ENCODE measurements around the gene SPOCK1.
A peak's percentile ranks its signal among the peaks of the same experiment; 100 is the strongest.

The SPOCK1 gene

GRCh38 chr5:137492331-137492730 lies 6.8 kb downstream of the SPOCK1 start:
- Histone ChIP-seq H3K4me1 (ENCODE audit: control insufficient read depth, insufficient read depth, low read length) (peaks cover 24% of the 10 kb centered on the region), H3K9ac (ENCODE audit: low read length) (no peak overlapping the region), H3K36me3 (ENCODE audit: control insufficient read depth, insufficient read depth, low read length, severe bottlenecking) (peaks cover 4% of the 10 kb centered on the region), H3K27me3 (replicated peaks; ENCODE audit: control insufficient read depth, insufficient read depth, low read length) (no peaks in the 10 kb centered on the region), H3K4me3 (ENCODE audit: low read length) (no peak overlapping the region), H3K9me3 (ENCODE audit: control insufficient read depth, low read length) (no peaks in the 10 kb centered on the region)
- DNase-seq (ENCODE audit: low read depth), result peak; percentile 52

- Histone ChIP-seq H3K4me1 (ENCODE audit: control insufficient read depth, insufficient read depth, low read length) (peaks cover 28% of the 10 kb centered on the region), H3K9me3 (ENCODE audit: control insufficient read depth, low read length) (no peaks in the 10 kb centered on the region), H3K4me3 (ENCODE audit: low read length) (no peak overlapping the region), H3K36me3 (ENCODE audit: control insufficient read depth, insufficient read depth, low read length, severe bottlenecking) (peaks cover 4% of the 10 kb centered on the region), H3K9ac (ENCODE audit: low read length) (no peak overlapping the region), H3K27me3 (replicated peaks; ENCODE audit: control insufficient read depth, insufficient read depth, low read length) (no peaks in the 10 kb centered on the region)
- DNase-seq (ENCODE audit: low read depth), result no peak
Observed at GRCh38 chr5:137491121-137491520, 8.0 kb downstream of the SPOCK1 start.

- no peaks in the 10 kb centered on the region for H3K9me3 ChIP-seq (ENCODE audit: control insufficient read depth, low read length)
- no peak for DNase-seq (ENCODE audit: low read depth)
- H3K4me3 ChIP-seq (ENCODE audit: low read length), result no peak overlapping the region
- H3K4me1 ChIP-seq (ENCODE audit: control insufficient read depth, insufficient read depth, low read length), result peaks cover 29% of the 10 kb centered on the region
- peaks cover 4% of the 10 kb centered on the region for H3K36me3 ChIP-seq (ENCODE audit: control insufficient read depth, insufficient read depth, low read length, severe bottlenecking)
- H3K9ac ChIP-seq (ENCODE audit: low read length), result no peak overlapping the region
- H3K27me3 ChIP-seq (replicated peaks; ENCODE audit: control insufficient read depth, insufficient read depth, low read length), result no peaks in the 10 kb centered on the region
Observed at GRCh38 chr5:137490591-137490990, 8.5 kb downstream of the SPOCK1 start.

- H3K36me3 ChIP-seq (ENCODE audit: control insufficient read depth, insufficient read depth, low read length, severe bottlenecking), result peaks cover 4% of the 10 kb centered on the region
- no peak overlapping the region for H3K9ac ChIP-seq (ENCODE audit: low read length)
- no peaks in the 10 kb centered on the region for H3K27me3 ChIP-seq (replicated peaks; ENCODE audit: control insufficient read depth, insufficient read depth, low read length)
- no peak for DNase-seq (ENCODE audit: low read depth)
- peaks cover 29% of the 10 kb centered on the region for H3K4me1 ChIP-seq (ENCODE audit: control insufficient read depth, insufficient read depth, low read length)
- H3K4me3 ChIP-seq (ENCODE audit: low read length), result no peak overlapping the region
- no peaks in the 10 kb centered on the region for H3K9me3 ChIP-seq (ENCODE audit: control insufficient read depth, low read length)
Observed at GRCh38 chr5:137488974-137489373, 10.2 kb downstream of the SPOCK1 start.

- no peak overlapping the region for H3K4me3 ChIP-seq (ENCODE audit: low read length)
- H3K36me3 ChIP-seq (ENCODE audit: control insufficient read depth, insufficient read depth, low read length, severe bottlenecking), result peaks cover 8% of the 10 kb centered on the region
- no peak for DNase-seq (ENCODE audit: low read depth)
- H3K4me1 ChIP-seq (ENCODE audit: control insufficient read depth, insufficient read depth, low read length), result peaks cover 29% of the 10 kb centered on the region
- H3K27me3 ChIP-seq (replicated peaks; ENCODE audit: control insufficient read depth, insufficient read depth, low read length), result no peaks in the 10 kb centered on the region
- H3K9me3 ChIP-seq (ENCODE audit: control insufficient read depth, low read length), result no peaks in the 10 kb centered on the region
- no peak overlapping the region for H3K9ac ChIP-seq (ENCODE audit: low read length)
Observed at GRCh38 chr5:137488516-137488915, 10.6 kb downstream of the SPOCK1 start.

GRCh38 chr5:137487600-137487999 lies 11.5 kb downstream of the SPOCK1 start:
- peak; percentile 63 for DNase-seq (ENCODE audit: low read depth)
- H3K27me3 ChIP-seq (replicated peaks; ENCODE audit: control insufficient read depth, insufficient read depth, low read length), result no peaks in the 10 kb centered on the region
- no peaks in the 10 kb centered on the region for H3K9me3 ChIP-seq (ENCODE audit: control insufficient read depth, low read length)
- peaks cover 7% of the 10 kb centered on the region for H3K36me3 ChIP-seq (ENCODE audit: control insufficient read depth, insufficient read depth, low read length, severe bottlenecking)
- peak overlapping the region; percentile 52 for H3K9ac ChIP-seq (ENCODE audit: low read length)
- peaks cover 29% of the 10 kb centered on the region for H3K4me1 ChIP-seq (ENCODE audit: control insufficient read depth, insufficient read depth, low read length)
- H3K4me3 ChIP-seq (ENCODE audit: low read length), result no peak overlapping the region

GRCh38 chr5:137486707-137487106 lies 12.4 kb downstream of the SPOCK1 start:
- Histone ChIP-seq H3K4me1 (ENCODE audit: control insufficient read depth, insufficient read depth, low read length) (peaks cover 29% of the 10 kb centered on the region), H3K4me3 (ENCODE audit: low read length) (no peak overlapping the region), H3K36me3 (ENCODE audit: control insufficient read depth, insufficient read depth, low read length, severe bottlenecking) (peaks cover 7% of the 10 kb centered on the region), H3K9me3 (ENCODE audit: control insufficient read depth, low read length) (no peaks in the 10 kb centered on the region), H3K27me3 (replicated peaks; ENCODE audit: control insufficient read depth, insufficient read depth, low read length) (no peaks in the 10 kb centered on the region), H3K9ac (ENCODE audit: low read length) (peak overlapping the region; percentile 52)
- peak; percentile 31 for DNase-seq (ENCODE audit: low read depth)

- no peak for DNase-seq (ENCODE audit: low read depth)
- peaks cover 6% of the 10 kb centered on the region for H3K4me1 ChIP-seq (ENCODE audit: control insufficient read depth, insufficient read depth, low read length)
- H3K9me3 ChIP-seq (ENCODE audit: control insufficient read depth, low read length), result no peaks in the 10 kb centered on the region
- no peak overlapping the region for H3K4me3 ChIP-seq (ENCODE audit: low read length)
- no peaks in the 10 kb centered on the region for H3K27me3 ChIP-seq (replicated peaks; ENCODE audit: control insufficient read depth, insufficient read depth, low read length)
- H3K9ac ChIP-seq (ENCODE audit: low read length), result no peak overlapping the region
- H3K36me3 ChIP-seq (ENCODE audit: control insufficient read depth, insufficient read depth, low read length, severe bottlenecking), result peaks cover 7% of the 10 kb centered on the region
Observed at GRCh38 chr5:137481596-137481995, 17.5 kb downstream of the SPOCK1 start.

GRCh38 chr5:137478043-137478442 lies 21.1 kb downstream of the SPOCK1 start:
- Histone ChIP-seq H3K4me1 (ENCODE audit: control insufficient read depth, insufficient read depth, low read length) (no peaks in the 10 kb centered on the region), H3K4me3 (ENCODE audit: low read length) (no peak overlapping the region), H3K36me3 (ENCODE audit: control insufficient read depth, insufficient read depth, low read length, severe bottlenecking) (no peaks in the 10 kb centered on the region), H3K9me3 (ENCODE audit: control insufficient read depth, low read length) (no peaks in the 10 kb centered on the region), H3K9ac (ENCODE audit: low read length) (no peak overlapping the region), H3K27me3 (replicated peaks; ENCODE audit: control insufficient read depth, insufficient read depth, low read length) (no peaks in the 10 kb centered on the region)
- DNase-seq (ENCODE audit: low read depth), result no peak

- DNase-seq (ENCODE audit: low read depth), result no peak
- no peaks in the 10 kb centered on the region for H3K27me3 ChIP-seq (replicated peaks; ENCODE audit: control insufficient read depth, insufficient read depth, low read length)
- H3K9ac ChIP-seq (ENCODE audit: low read length), result no peak overlapping the region
- H3K9me3 ChIP-seq (ENCODE audit: control insufficient read depth, low read length), result no peaks in the 10 kb centered on the region
- no peaks in the 10 kb centered on the region for H3K36me3 ChIP-seq (ENCODE audit: control insufficient read depth, insufficient read depth, low read length, severe bottlenecking)
- peaks cover 49% of the 10 kb centered on the region for H3K4me1 ChIP-seq (ENCODE audit: control insufficient read depth, insufficient read depth, low read length)
- H3K4me3 ChIP-seq (ENCODE audit: low read length), result no peak overlapping the region
Observed at GRCh38 chr5:137470921-137471220, 28.3 kb downstream of the SPOCK1 start.

GRCh38 chr5:137470111-137470920 lies 28.8 kb downstream of the SPOCK1 start:
- DNase-seq (ENCODE audit: low read depth), result peak; percentile 87

GRCh38 chr5:137466889-137467288 lies 32.2 kb downstream of the SPOCK1 start:
- no peak for DNase-seq (ENCODE audit: low read depth)
- H3K4me3 ChIP-seq (ENCODE audit: low read length), result no peak overlapping the region
- no peaks in the 10 kb centered on the region for H3K36me3 ChIP-seq (ENCODE audit: control insufficient read depth, insufficient read depth, low read length, severe bottlenecking)
- H3K9me3 ChIP-seq (ENCODE audit: control insufficient read depth, low read length), result no peaks in the 10 kb centered on the region
- H3K9ac ChIP-seq (ENCODE audit: low read length), result no peak overlapping the region
- peaks cover 64% of the 10 kb centered on the region for H3K4me1 ChIP-seq (ENCODE audit: control insufficient read depth, insufficient read depth, low read length)
- H3K27me3 ChIP-seq (replicated peaks; ENCODE audit: control insufficient read depth, insufficient read depth, low read length), result no peaks in the 10 kb centered on the region

More at GRCh38 chr5:137470111-137470920, 28.8 kb downstream of the SPOCK1 start:
- peaks cover 53% of the 10 kb centered on the region for H3K4me1 ChIP-seq (ENCODE audit: control insufficient read depth, insufficient read depth, low read length)
- no peaks in the 10 kb centered on the region for H3K27me3 ChIP-seq (replicated peaks; ENCODE audit: control insufficient read depth, insufficient read depth, low read length)
- H3K9ac ChIP-seq (ENCODE audit: low read length), result peak overlapping the region; percentile 10
- no peaks in the 10 kb centered on the region for H3K36me3 ChIP-seq (ENCODE audit: control insufficient read depth, insufficient read depth, low read length, severe bottlenecking)
- H3K4me3 ChIP-seq (ENCODE audit: low read length), result no peak overlapping the region
- H3K9me3 ChIP-seq (ENCODE audit: control insufficient read depth, low read length), result no peaks in the 10 kb centered on the region
